Globus pallidus (tissue), 1 donor: ENCODE data around the gene PCDHA13.
"Not testable (repeated sequence)": the region's sequence is repeated elsewhere in the genome, so short reads cannot be mapped to it uniquely, and the experiment has no call there.

Source experiments
- DNase-seq: peaks from one replicate; pipeline ENCODE4 v3.0.0-alpha.2; 2015; ENCODE audit warnings: low spot score

Gene PCDHA13

GRCh38 chr5:140868721-140869554, 13.0 kb upstream of the PCDHA13 start, which contains the start of gene PCDHA11:
TSS of gene PCDHA11 (plus strand) at chr5:140868957. CDS start at chr5:140869104, 147 bp downstream.
- DNase-seq: peak; percentile 33

- peak; percentile 37 for DNase-seq
Observed at GRCh38 chr5:140869555-140869886, 12.4 kb upstream of the PCDHA13 start.

- no peak for DNase-seq
Observed at GRCh38 chr5:140870221-140871201, 11.4 kb upstream of the PCDHA13 start.

GRCh38 chr5:140875085-140876065, 6.5 kb upstream of the PCDHA13 start, which contains the start of gene PCDHA12:
TSS of gene PCDHA12 (plus strand) at chr5:140875308. CDS start at chr5:140875473, 165 bp downstream.
- DNase-seq: no peak

- DNase-seq: not testable (repeated sequence)
Observed at GRCh38 chr5:140876541-140877261, 5.2 kb upstream of the PCDHA13 start.

GRCh38 chr5:140877262-140877581, 4.7 kb upstream of the PCDHA13 start:
- DNase-seq: no peak

- peak; percentile 35 for DNase-seq
Observed at GRCh38 chr5:140882591-140882899, 621 bp downstream of the PCDHA13 start.

- DNase-seq: no peak
Observed at GRCh38 chr5:140883373-140883772, 1.4 kb downstream of the PCDHA13 start.

- DNase-seq: no peak
Observed at GRCh38 chr5:140883927-140884697, 2.2 kb downstream of the PCDHA13 start.

- no peak for DNase-seq
Observed at GRCh38 chr5:140916325-140916724, 34.4 kb downstream of the PCDHA13 start.

- DNase-seq: no peak
Observed at GRCh38 chr5:140923601-140924000, 41.7 kb downstream of the PCDHA13 start.

GRCh38 chr5:140925806-140926442, 44.0 kb downstream of the PCDHA13 start, which contains the start of gene PCDHAC1:
TSS of gene PCDHAC1 (plus strand) at chr5:140926299. CDS start at chr5:140926893, 594 bp downstream.
- peak; percentile 2 for DNase-seq

GRCh38 chr5:140926443-140927227, 44.7 kb downstream of the PCDHA13 start:
- DNase-seq: peak; percentile 77

- DNase-seq: no peak
Observed at GRCh38 chr5:140927228-140927573, 45.3 kb downstream of the PCDHA13 start.
